IPS-15b (cell line): Measurements from ENCODE around the gene CEP97.

Experiments
- H3K27me3 ChIP-seq: one replicate; pipeline ENCODE4 v1.6.1; 2013; ENCODE audit warnings: low read length; ENCODE audit not compliant: control insufficient read depth, insufficient read depth
- H3K36me3 ChIP-seq: one replicate; pipeline ENCODE4 v1.6.1; 2013; ENCODE audit warnings: low read length; ENCODE audit not compliant: control insufficient read depth, insufficient read depth
- H3K4me1 ChIP-seq: one replicate; pipeline ENCODE4 v1.6.1; 2013; ENCODE audit warnings: mild to moderate bottlenecking, low read length; ENCODE audit not compliant: control insufficient read depth, insufficient read depth
- H3K4me3 ChIP-seq: one replicate; pipeline ENCODE4 v1.5.1; 2013; ENCODE audit warnings: low read depth, low read length
- H3K9ac ChIP-seq: one replicate; pipeline ENCODE4 v1.6.1; 2013; ENCODE audit warnings: low read depth, mild to moderate bottlenecking, low read length
- H3K9me3 ChIP-seq: one replicate; pipeline ENCODE4 v1.6.1; 2013; ENCODE audit warnings: mild to moderate bottlenecking, low read length; ENCODE audit not compliant: control insufficient read depth, insufficient read depth

The CEP97 gene

GRCh38 chr3:101811875-101812274 lies 87.5 kb downstream of the CEP97 start:
- Histone ChIP-seq H3K9me3 (no peaks in the 10 kb centered on the region), H3K36me3 (no peaks in the 10 kb centered on the region), H3K4me1 (peaks cover 8% of the 10 kb centered on the region), H3K9ac (no peak overlapping the region), H3K27me3 (no peaks in the 10 kb centered on the region), H3K4me3 (no peak overlapping the region)

DNA sequence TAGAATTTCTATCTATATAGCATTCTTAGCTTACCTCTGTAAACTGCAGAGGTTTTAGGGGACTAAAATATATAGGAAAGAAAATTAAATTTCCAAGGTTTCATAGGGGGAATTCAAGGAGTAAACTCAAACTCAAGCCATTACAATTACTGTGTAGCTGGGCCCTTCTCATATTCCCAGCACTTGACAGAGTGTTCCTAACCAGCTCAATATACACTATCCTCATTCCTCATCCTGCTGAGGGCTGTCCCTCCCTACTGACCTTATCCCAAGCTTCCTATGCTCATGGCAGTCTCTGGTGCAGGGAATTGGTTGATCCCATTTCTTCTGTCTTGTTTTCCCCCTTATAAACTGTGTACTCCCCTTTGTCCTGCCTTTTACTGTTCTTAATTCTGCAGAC lies 88.5 kb downstream of the CEP97 start:
- H3K4me3 ChIP-seq = no peak overlapping the region
- H3K4me1 ChIP-seq = peaks cover 8% of the 10 kb centered on the region
- no peaks in the 10 kb centered on the region for H3K27me3 ChIP-seq
- no peaks in the 10 kb centered on the region for H3K9me3 ChIP-seq
- no peak overlapping the region for H3K9ac ChIP-seq
- H3K36me3 ChIP-seq = no peaks in the 10 kb centered on the region

DNA sequence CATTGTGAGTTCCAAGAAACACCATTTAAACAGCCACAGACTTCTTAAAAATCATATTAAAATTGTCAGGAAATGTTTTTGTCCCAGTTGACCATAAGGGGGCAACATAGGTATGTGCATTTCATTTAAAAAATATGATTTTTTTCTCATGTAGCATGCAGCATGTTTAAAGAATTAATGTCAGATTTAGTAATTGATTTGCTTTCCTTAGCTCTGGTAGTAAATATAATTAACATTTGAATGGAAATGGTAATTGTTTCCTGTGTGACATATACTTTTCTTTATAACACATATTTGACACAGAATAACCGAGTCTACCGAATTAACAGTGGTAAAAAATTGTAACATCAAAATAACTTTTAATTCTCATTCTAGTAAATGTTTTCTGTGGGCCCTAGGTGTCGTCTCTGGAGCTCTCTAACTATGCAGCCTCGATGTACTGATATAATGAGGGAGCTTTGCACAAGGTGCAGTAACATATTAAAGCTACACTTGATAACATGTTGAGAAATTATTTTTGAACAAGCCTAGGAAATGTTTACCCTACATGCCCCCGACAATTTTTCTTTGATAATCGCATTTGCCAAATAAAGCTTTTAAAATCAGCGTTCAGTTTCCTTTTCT lies 89.5 kb downstream of the CEP97 start:
- Histone ChIP-seq H3K4me3 (no peak overlapping the region), H3K27me3 (no peaks in the 10 kb centered on the region), H3K9ac (no peak overlapping the region), H3K9me3 (no peaks in the 10 kb centered on the region), H3K36me3 (no peaks in the 10 kb centered on the region), H3K4me1 (peaks cover 8% of the 10 kb centered on the region)

DNA sequence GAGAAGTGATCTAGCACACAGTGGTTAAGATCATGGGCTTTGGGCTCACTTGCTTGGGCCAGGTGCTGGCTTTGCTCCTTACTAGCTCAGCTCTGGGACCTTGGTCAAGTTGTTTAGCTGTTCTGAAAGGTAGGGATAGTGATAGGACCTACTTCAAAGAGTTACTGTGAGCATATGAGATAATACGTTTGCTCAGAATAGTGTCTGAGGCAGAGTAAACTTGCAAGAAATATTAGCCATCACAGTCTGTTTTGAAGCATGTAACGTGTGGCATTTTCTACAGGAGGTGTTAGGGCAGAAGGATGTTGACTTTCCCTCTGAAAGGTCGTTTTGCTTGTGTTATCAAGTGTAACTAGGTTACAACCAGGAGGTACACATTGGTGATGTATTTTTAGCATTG lies 90.4 kb downstream of the CEP97 start:
- H3K9ac ChIP-seq = no peak overlapping the region
- peaks cover 4% of the 10 kb centered on the region for H3K4me1 ChIP-seq
- H3K9me3 ChIP-seq = no peaks in the 10 kb centered on the region

GRCh38 chr3:101816215-101817149 lies 92.1 kb downstream of the CEP97 start:
- Histone ChIP-seq H3K4me1 (peaks cover 4% of the 10 kb centered on the region), H3K9me3 (no peaks in the 10 kb centered on the region), H3K36me3 (peaks cover 2% of the 10 kb centered on the region), H3K27me3 (no peaks in the 10 kb centered on the region), H3K9ac (no peak overlapping the region), H3K4me3 (no peak overlapping the region)

More for the DNA sequence above, 90.4 kb downstream of the CEP97 start:
- Histone ChIP-seq H3K36me3 (no peaks in the 10 kb centered on the region), H3K4me3 (no peak overlapping the region), H3K27me3 (no peaks in the 10 kb centered on the region)

DNA sequence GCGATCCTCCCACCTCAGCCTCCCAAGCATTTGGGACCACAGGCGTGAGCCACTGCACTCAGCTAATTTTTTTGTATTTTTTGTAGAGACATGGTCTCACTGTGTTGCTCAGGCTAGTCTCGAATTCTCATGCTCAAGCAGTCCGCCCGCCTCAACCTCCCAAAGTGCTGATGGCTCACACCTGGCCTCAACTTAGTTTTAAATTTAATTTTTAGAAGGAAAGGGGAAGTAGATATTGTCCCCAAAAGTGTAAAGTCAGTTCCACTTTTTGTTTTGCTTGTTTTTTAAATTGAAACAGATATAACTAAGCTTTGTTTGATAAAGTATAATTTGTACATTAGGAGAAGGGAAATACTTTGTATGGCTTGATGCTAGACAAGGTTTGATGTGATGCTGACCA lies 93.6 kb downstream of the CEP97 start:
- H3K9ac ChIP-seq = no peak overlapping the region

DNA sequence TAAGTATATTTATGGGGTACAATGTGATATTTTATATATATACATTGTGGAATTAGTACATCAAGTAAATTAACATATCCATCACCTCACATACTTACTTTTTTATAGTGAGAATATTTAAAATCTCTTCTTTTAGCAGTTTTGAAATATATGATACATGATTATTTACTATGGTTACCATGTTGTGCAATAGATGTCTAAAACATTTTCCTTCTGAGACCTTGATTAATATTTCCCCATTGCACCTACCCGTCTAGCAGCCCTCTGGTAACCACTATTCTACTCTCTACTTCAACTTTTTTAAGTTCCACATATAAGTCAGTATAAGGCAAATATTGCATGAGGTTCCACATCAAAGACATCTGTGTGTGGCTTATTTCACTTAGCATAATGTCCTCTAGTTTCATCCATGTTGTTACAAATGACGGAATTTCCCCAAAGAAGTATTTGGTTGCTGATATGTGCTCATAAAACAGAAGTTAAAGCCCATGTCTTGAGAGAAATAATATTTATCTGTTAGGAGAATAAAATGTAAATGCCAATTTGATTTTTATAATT lies 95.3 kb downstream of the CEP97 start:
- H3K9me3 ChIP-seq = no peaks in the 10 kb centered on the region
- peaks cover 5% of the 10 kb centered on the region for H3K36me3 ChIP-seq
- no peak overlapping the region for H3K4me3 ChIP-seq
- H3K9ac ChIP-seq = no peak overlapping the region
- H3K4me1 ChIP-seq = no peaks in the 10 kb centered on the region
- no peaks in the 10 kb centered on the region for H3K27me3 ChIP-seq

More for the DNA sequence above, 93.6 kb downstream of the CEP97 start:
- H3K36me3 ChIP-seq = peaks cover 5% of the 10 kb centered on the region
- H3K4me3 ChIP-seq = no peak overlapping the region
- peaks cover 4% of the 10 kb centered on the region for H3K4me1 ChIP-seq
- no peaks in the 10 kb centered on the region for H3K27me3 ChIP-seq
- H3K9me3 ChIP-seq = no peaks in the 10 kb centered on the region
